H9 (cell line): ENCODE measurements around the gene IL17F. TPM values are rescaled to one million over a fixed set of nuclear protein-coding genes. Genes with fewer than 3 reads are reported as not detected.
"Not testable (repeated sequence)": the region's sequence is repeated elsewhere in the genome, so short reads cannot be mapped to it uniquely, and the experiment has no call there.

Experiments
- DNase-seq: peaks from one replicate; pipeline ENCODE4 v3.0.0-alpha.2; 2017
- H2AFZ ChIP-seq: one replicate; pipeline ENCODE4 v1.6.1; 2013; ENCODE audit warnings: mild to moderate bottlenecking, low read length, control low read depth, moderate library complexity
- H2AK5ac ChIP-seq: 2 replicates; pipeline ENCODE4 v1.6.1; 2013; ENCODE audit warnings: low read length, control low read depth, mixed read lengths; ENCODE audit not compliant: insufficient read length
- H2BK120ac ChIP-seq: one replicate; pipeline ENCODE4 v1.6.1; 2013; ENCODE audit warnings: low read depth, mild to moderate bottlenecking, low read length, control low read depth, inconsistent platforms; ENCODE audit not compliant: poor library complexity, severe bottlenecking
- H2BK12ac ChIP-seq: 2 replicates; pipeline ENCODE4 v1.6.1; 2013; ENCODE audit warnings: low read length, control low read depth, mixed read lengths, low read depth; ENCODE audit not compliant: insufficient read length
- H2BK15ac ChIP-seq: 2 replicates; pipeline ENCODE4 v1.6.1; 2013; ENCODE audit warnings: low read depth, low read length, control low read depth
- H2BK20ac ChIP-seq: one replicate; pipeline ENCODE4 v1.6.1; 2013; ENCODE audit warnings: low read depth, mild to moderate bottlenecking, low read length, control low read depth, inconsistent platforms; ENCODE audit not compliant: poor library complexity, severe bottlenecking
- H2BK5ac ChIP-seq: 2 replicates; pipeline ENCODE4 v1.6.1; 2013; ENCODE audit warnings: low read length, control low read depth, mixed read lengths; ENCODE audit not compliant: insufficient read length
- H3K14ac ChIP-seq: 2 replicates; pipeline ENCODE4 v1.6.1; 2013; ENCODE audit warnings: low read length, control low read depth; ENCODE audit not compliant: insufficient read depth
- H3K18ac ChIP-seq: 2 replicates; pipeline ENCODE4 v1.6.1; 2013; ENCODE audit warnings: low read depth, mild to moderate bottlenecking, mixed read lengths, low read length, control low read depth; ENCODE audit not compliant: insufficient read length
- H3K23ac ChIP-seq: 2 replicates; pipeline ENCODE4 v1.6.1; 2013; ENCODE audit warnings: low read length, control low read depth, mixed read lengths, low read depth; ENCODE audit not compliant: insufficient read length
- H3K23me2 ChIP-seq: 2 replicates; pipeline ENCODE4 v1.6.1; 2013; ENCODE audit warnings: low read depth, mild to moderate bottlenecking, mixed read lengths, low read length, control low read depth; ENCODE audit not compliant: insufficient read length, poor library complexity, severe bottlenecking
- H3K27ac ChIP-seq: 2 replicates; pipeline ENCODE4 v1.5.1; 2013; ENCODE audit warnings: low read length, control low read depth, mixed read lengths, low read depth; ENCODE audit not compliant: insufficient read length
- H3K27me3 ChIP-seq: 2 replicates; pipeline ENCODE4 v1.6.1; 2013; ENCODE audit warnings: low read length, control low read depth, inconsistent platforms; ENCODE audit not compliant: insufficient read depth
- H3K4ac ChIP-seq: 2 replicates; pipeline ENCODE4 v1.6.1; 2013; ENCODE audit warnings: low read depth, mild to moderate bottlenecking, control low read depth, inconsistent platforms, low read length, moderate library complexity
- H3K4me1 ChIP-seq: 2 replicates; pipeline ENCODE4 v1.6.1; 2013; ENCODE audit warnings: low read length, control low read depth, inconsistent platforms; ENCODE audit not compliant: insufficient read depth
- H3K4me2 ChIP-seq: 2 replicates; pipeline ENCODE4 v1.6.1; 2013; ENCODE audit warnings: low read length, control low read depth, mixed read lengths; ENCODE audit not compliant: insufficient read length, insufficient read depth
- H3K56ac ChIP-seq: 2 replicates; pipeline ENCODE4 v1.6.1; 2013; ENCODE audit warnings: low read depth, mild to moderate bottlenecking, mixed read lengths, low read length, control low read depth; ENCODE audit not compliant: insufficient read length
- H3K79me1 ChIP-seq: 2 replicates; pipeline ENCODE4 v1.6.1; 2013; ENCODE audit warnings: low read depth, mild to moderate bottlenecking, moderate library complexity, low read length, control low read depth, inconsistent platforms; ENCODE audit not compliant: insufficient read depth, poor library complexity, severe bottlenecking
- H3K79me2 ChIP-seq: 2 replicates; pipeline ENCODE4 v1.6.1; 2013; ENCODE audit warnings: low read length, control low read depth, inconsistent platforms; ENCODE audit not compliant: insufficient read depth
- H3K9ac ChIP-seq: 2 replicates; pipeline ENCODE4 v1.6.1; 2013; ENCODE audit warnings: low read length, control low read depth, mixed read lengths; ENCODE audit not compliant: insufficient read length; ENCODE audit errors: extremely low read depth
- H3K9me3 ChIP-seq: one replicate; pipeline ENCODE4 v1.6.1; 2013; ENCODE audit warnings: low read depth, low read length, inconsistent platforms; ENCODE audit not compliant: control insufficient read depth
- H3T11ph ChIP-seq: one replicate; pipeline ENCODE4 v1.6.1; 2013; ENCODE audit warnings: mild to moderate bottlenecking, low read length, control low read depth, inconsistent platforms
- H4K20me1 ChIP-seq: one replicate; pipeline ENCODE4 v1.6.1; 2013; ENCODE audit not compliant: control insufficient read depth, insufficient read length, insufficient read depth
- H4K5ac ChIP-seq: 2 replicates; pipeline ENCODE4 v1.6.1; 2013; ENCODE audit warnings: low read depth, mild to moderate bottlenecking, mixed read lengths, low read length, control low read depth; ENCODE audit not compliant: insufficient read length
- H4K8ac ChIP-seq: replicated peaks from 2 replicates; pipeline ENCODE4 v1.6.1; 2013; ENCODE audit warnings: low read length, control low read depth, mixed read lengths, low read depth; ENCODE audit not compliant: insufficient read length
- H4K91ac ChIP-seq: 2 replicates; pipeline ENCODE4 v1.6.1; 2013; ENCODE audit warnings: low read depth, mild to moderate bottlenecking, moderate library complexity, mixed read lengths, low read length, control low read depth; ENCODE audit not compliant: insufficient read length
- H3K27ac Mint-ChIP-seq, 3 experiments: 2 replicates in 2 of 3; 3 replicates in 1 of 3; pipeline ENCODE4 v1.8.0; 2020 to 2021; ENCODE audit warnings: mixed read lengths in 3 of 3, mild to moderate bottlenecking in 1 of 3, moderate library complexity in 1 of 3
- H3K27me3 Mint-ChIP-seq: 2 replicates; pipeline ENCODE4 v1.8.0; 2021; ENCODE audit warnings: low read depth, mild to moderate bottlenecking, moderate library complexity, mixed read lengths
- H3K36me3 Mint-ChIP-seq, 3 experiments: 2 replicates in 2 of 3; 3 replicates in 1 of 3; pipeline ENCODE4 v1.8.0; 2020 to 2021; ENCODE audit warnings: low read depth in 3 of 3, mixed read lengths in 3 of 3; ENCODE audit not compliant: insufficient read depth in 1 of 3
- H3K4me1 Mint-ChIP-seq, 2 experiments: 2 replicates each; pipeline ENCODE4 v1.8.0; 2020; ENCODE audit warnings: mixed read lengths in 2 of 2
- H3K4me3 Mint-ChIP-seq, 2 experiments: 2 replicates in 1 of 2; 3 replicates in 1 of 2; pipeline ENCODE4 v1.8.0; 2020 to 2021; ENCODE audit warnings: mild to moderate bottlenecking in 2 of 2, mixed read lengths in 2 of 2, moderate library complexity in 1 of 2
- H3K9me3 Mint-ChIP-seq, 2 experiments: 2 replicates in 1 of 2; 3 replicates in 1 of 2; pipeline ENCODE4 v1.8.0; 2020; ENCODE audit warnings: mild to moderate bottlenecking in 2 of 2, mixed read lengths in 2 of 2, moderate library complexity in 1 of 2
- WGBS: extraction: QIAGEN DNeasy Blood & Tissue Kit; methylation state at CpG from one replicate; pipeline ENCODE4 v1.1.7; 2013; ENCODE audit warnings: missing lambda C conversion rate, low lambda C conversion rate, mixed read lengths; ENCODE audit not compliant: insufficient read length; ENCODE audit errors: extremely low coverage; 5-methylcytosine and 5-hydroxymethylcytosine counted together
- total RNA-seq: library from RNA; stranded (reverse); gene quantifications from 2 replicates; pipeline ENCODE4 v1.2.1, GENCODE V29; 2021
- TF ChIP-seq, protein P1 (sequence below): fragments of 200-600 bp; sonication (generic); conservative IDR thresholded peaks from 3 replicates; pipeline ENCODE4 v1.8.0; 2021; ENCODE audit warnings: antibody characterized with exemption, mild to moderate bottlenecking

The IL17F gene
- total RNA-seq, 1 experiment from 2014 or later: not detected

DNA sequence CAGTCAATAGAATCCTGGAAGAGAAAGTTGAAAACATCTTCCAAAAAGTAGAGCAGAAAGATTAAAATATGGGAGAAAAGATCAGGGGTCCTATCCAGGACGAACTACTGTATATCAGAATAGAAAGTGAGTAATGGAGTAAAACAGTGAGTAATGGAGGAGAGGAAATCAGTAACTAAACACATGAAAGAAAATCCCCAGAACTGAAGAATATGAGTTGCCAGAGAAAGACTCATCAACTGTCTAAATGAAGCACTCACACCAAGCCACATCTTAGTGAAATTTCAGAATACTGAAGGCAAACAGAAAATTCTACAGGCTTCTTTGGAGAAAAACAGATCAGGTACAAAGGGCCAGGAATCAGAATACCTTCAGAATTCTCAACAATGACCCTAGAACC is 43.3 kb downstream of the IL17F start:
- peaks cover 30 to 39% of the 10 kb centered on the region in 2 experiments for H3K9me3 Mint-ChIP-seq
- no peak overlapping the region for H2BK20ac ChIP-seq
- peaks cover 7% of the 10 kb centered on the region for H3K9me3 ChIP-seq
- no peak overlapping the region for H3K18ac ChIP-seq
- no peaks in the 10 kb centered on the region for H3K27me3 ChIP-seq
- H3K4ac ChIP-seq: no peak overlapping the region
- TF ChIP-seq, protein P1, sequence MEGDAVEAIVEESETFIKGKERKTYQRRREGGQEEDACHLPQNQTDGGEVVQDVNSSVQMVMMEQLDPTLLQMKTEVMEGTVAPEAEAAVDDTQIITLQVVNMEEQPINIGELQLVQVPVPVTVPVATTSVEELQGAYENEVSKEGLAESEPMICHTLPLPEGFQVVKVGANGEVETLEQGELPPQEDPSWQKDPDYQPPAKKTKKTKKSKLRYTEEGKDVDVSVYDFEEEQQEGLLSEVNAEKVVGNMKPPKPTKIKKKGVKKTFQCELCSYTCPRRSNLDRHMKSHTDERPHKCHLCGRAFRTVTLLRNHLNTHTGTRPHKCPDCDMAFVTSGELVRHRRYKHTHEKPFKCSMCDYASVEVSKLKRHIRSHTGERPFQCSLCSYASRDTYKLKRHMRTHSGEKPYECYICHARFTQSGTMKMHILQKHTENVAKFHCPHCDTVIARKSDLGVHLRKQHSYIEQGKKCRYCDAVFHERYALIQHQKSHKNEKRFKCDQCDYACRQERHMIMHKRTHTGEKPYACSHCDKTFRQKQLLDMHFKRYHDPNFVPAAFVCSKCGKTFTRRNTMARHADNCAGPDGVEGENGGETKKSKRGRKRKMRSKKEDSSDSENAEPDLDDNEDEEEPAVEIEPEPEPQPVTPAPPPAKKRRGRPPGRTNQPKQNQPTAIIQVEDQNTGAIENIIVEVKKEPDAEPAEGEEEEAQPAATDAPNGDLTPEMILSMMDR: no peak
- no peak for DNase-seq
- no peak overlapping the region for H3K27ac ChIP-seq
- H3K9ac ChIP-seq: no peak overlapping the region
- H2BK15ac ChIP-seq: no peak overlapping the region
- peaks cover 18 to 27% (median 26%) of the 10 kb centered on the region in 3 experiments for H3K36me3 Mint-ChIP-seq
- no peak overlapping the region for H3K14ac ChIP-seq
- no peak overlapping the region for H2AK5ac ChIP-seq
- no peaks in the 10 kb centered on the region for H3K4me1 Mint-ChIP-seq
- H4K8ac ChIP-seq: no peak overlapping the region
- no peak overlapping the region for H4K5ac ChIP-seq
- H3K23ac ChIP-seq: no peak overlapping the region
- peaks cover 2% of the 10 kb centered on the region; the same call in 1 of the 2 replicates for H3K27me3 Mint-ChIP-seq
- H3K27ac Mint-ChIP-seq: no peak overlapping the region
- H3K4me1 ChIP-seq: no peaks in the 10 kb centered on the region
- no CpG with 5 or more reads among the region's 1 CpG for WGBS
- no peak overlapping the region for H2BK5ac ChIP-seq
- H3K4me2 ChIP-seq: no peak overlapping the region
- H2BK12ac ChIP-seq: no peak overlapping the region
- no peaks in the 10 kb centered on the region for H4K20me1 ChIP-seq
- no peak overlapping the region for H3K56ac ChIP-seq
- no peak overlapping the region for H4K91ac ChIP-seq
- H3K4me3 Mint-ChIP-seq: no peak overlapping the region
- H3K79me1 ChIP-seq: no peaks in the 10 kb centered on the region
- H2AFZ ChIP-seq: no peak overlapping the region
- no peak overlapping the region for H2BK120ac ChIP-seq
- H3T11ph ChIP-seq: no peak overlapping the region
- no peaks in the 10 kb centered on the region for H3K79me2 ChIP-seq
- H3K23me2 ChIP-seq: no peaks in the 10 kb centered on the region

DNA sequence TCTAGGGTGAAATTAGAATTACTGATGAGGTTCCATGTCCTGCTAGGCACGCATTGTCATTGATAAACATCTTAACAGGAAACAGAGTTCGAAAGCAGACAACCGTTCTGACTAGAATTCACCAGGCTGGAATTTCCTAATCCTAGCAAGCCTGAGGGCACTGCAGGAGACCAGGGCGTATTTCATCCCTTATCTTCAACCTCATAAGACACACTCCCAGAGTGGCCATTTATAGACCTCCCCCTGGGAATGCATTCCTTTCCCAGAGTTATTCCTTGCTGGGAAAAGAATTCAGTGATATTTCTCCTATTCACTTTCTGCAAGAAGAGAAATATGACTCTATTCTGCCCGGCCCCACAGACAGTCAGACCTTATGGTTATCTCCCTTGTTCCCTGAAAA is 44.2 kb downstream of the IL17F start:
- peaks cover 30 to 39% of the 10 kb centered on the region in 2 experiments for H3K9me3 Mint-ChIP-seq
- H3K9me3 ChIP-seq: not testable (repeated sequence)

More for the DNA sequence above, 44.2 kb downstream of the IL17F start:
- H3K4me3 Mint-ChIP-seq, H3K4me1 Mint-ChIP-seq, H4K20me1 ChIP-seq, H3K56ac ChIP-seq, H4K91ac ChIP-seq, H2BK12ac ChIP-seq, H4K5ac ChIP-seq, H3K27ac ChIP-seq, H3K23me2 ChIP-seq, DNase-seq, H3K27ac Mint-ChIP-seq, H3K4me2 ChIP-seq, H3K4me1 ChIP-seq, H3K27me3 ChIP-seq, H2AK5ac ChIP-seq, H3K4ac ChIP-seq, H4K8ac ChIP-seq, H2BK15ac ChIP-seq, H3K18ac ChIP-seq, H3K79me1 ChIP-seq, H3K14ac ChIP-seq, H3K27me3 Mint-ChIP-seq, H2BK120ac ChIP-seq, H2AFZ ChIP-seq, H2BK5ac ChIP-seq, H3K23ac ChIP-seq, H3T11ph ChIP-seq, H2BK20ac ChIP-seq, H3K9ac ChIP-seq, H3K79me2 ChIP-seq: not testable (repeated sequence)
- H3K36me3 Mint-ChIP-seq: peaks cover 18 to 27% (median 26%) of the 10 kb centered on the region in 3 experiments
- WGBS: no CpG with 5 or more reads among the region's 5 CpGs
